CMK (cell line): ENCODE data around the gene C1QTNF5.

Experiments
- DNase-seq: peaks from one replicate; pipeline ENCODE4 v3.0.0-alpha.2; 2010; ENCODE audit warnings: low read depth

Gene C1QTNF5

GRCh38 chr11:119318240-119319135 lies 22.2 kb downstream of the C1QTNF5 start:
- no peak for DNase-seq

GRCh38 chr11:119317592-119318239 lies 23.0 kb downstream of the C1QTNF5 start:
- DNase-seq, result no peak

GRCh38 chr11:119316729-119317591 lies 23.7 kb downstream of the C1QTNF5 start, which contains the start of gene MCAM:
Gene MCAM (minus strand): TSS chr11:119317130. CDS start chr11:119317101, 29 bp downstream.
- DNase-seq, result no peak

- DNase-seq, result no peak
Observed at GRCh38 chr11:119316016-119316728, 24.5 kb downstream of the C1QTNF5 start.

GRCh38 chr11:119315131-119316015 lies 25.3 kb downstream of the C1QTNF5 start:
- no peak for DNase-seq

GRCh38 chr11:119314726-119315125 lies 26.0 kb downstream of the C1QTNF5 start:
- no peak for DNase-seq

- no peak for DNase-seq
Observed at GRCh38 chr11:119310682-119311052, 30.0 kb downstream of the C1QTNF5 start.

- no peak for DNase-seq
Observed at GRCh38 chr11:119309953-119310681, 30.6 kb downstream of the C1QTNF5 start.

GRCh38 chr11:119309411-119309810 lies 31.3 kb downstream of the C1QTNF5 start:
- DNase-seq, result no peak

- no peak for DNase-seq
Observed at GRCh38 chr11:119307974-119308373, 32.7 kb downstream of the C1QTNF5 start.

GRCh38 chr11:119307219-119307618 lies 33.5 kb downstream of the C1QTNF5 start:
- DNase-seq, result no peak

- no peak for DNase-seq
Observed at GRCh38 chr11:119306373-119306890, 34.3 kb downstream of the C1QTNF5 start.

- DNase-seq, result no peak
Observed at GRCh38 chr11:119305556-119306372, 34.9 kb downstream of the C1QTNF5 start.

- no peak for DNase-seq
Observed at GRCh38 chr11:119303227-119303718, 37.4 kb downstream of the C1QTNF5 start.

- no peak for DNase-seq
Observed at GRCh38 chr11:119300198-119300964, 40.3 kb downstream of the C1QTNF5 start.

- DNase-seq, result no peak
Observed at GRCh38 chr11:119299416-119299815, 41.3 kb downstream of the C1QTNF5 start.

GRCh38 chr11:119298726-119299125 lies 42.0 kb downstream of the C1QTNF5 start:
- no peak for DNase-seq

- no peak for DNase-seq
Observed at GRCh38 chr11:119297938-119298337, 42.7 kb downstream of the C1QTNF5 start.
